ENCODE data around the gene SEZ6L.

Gene SEZ6L

DNA sequence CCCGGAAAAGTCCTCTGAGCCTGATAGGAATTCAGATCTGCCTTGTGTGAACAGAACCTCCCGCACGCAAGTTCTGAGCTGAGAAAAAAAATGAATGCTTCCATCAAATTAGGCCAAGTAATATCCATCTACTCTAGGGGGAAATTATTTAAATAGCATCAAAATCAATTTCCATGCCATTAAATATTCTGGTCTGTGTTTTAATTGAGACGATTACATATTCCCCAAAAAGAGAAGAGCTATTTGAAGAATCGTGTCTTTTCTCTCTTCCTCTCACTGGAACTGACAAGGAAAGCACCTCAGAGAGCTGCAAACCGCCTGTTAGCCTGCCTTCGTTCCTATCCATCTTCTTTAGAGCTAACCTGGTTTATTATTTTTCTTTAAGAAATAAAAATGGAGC, 96.0 kb downstream of the SEZ6L start:
- H3K9ac ChIP-seq: no peak overlapping the region
- no peak overlapping the region for H3K4me2 ChIP-seq
- TF ChIP-seq, protein P1, sequence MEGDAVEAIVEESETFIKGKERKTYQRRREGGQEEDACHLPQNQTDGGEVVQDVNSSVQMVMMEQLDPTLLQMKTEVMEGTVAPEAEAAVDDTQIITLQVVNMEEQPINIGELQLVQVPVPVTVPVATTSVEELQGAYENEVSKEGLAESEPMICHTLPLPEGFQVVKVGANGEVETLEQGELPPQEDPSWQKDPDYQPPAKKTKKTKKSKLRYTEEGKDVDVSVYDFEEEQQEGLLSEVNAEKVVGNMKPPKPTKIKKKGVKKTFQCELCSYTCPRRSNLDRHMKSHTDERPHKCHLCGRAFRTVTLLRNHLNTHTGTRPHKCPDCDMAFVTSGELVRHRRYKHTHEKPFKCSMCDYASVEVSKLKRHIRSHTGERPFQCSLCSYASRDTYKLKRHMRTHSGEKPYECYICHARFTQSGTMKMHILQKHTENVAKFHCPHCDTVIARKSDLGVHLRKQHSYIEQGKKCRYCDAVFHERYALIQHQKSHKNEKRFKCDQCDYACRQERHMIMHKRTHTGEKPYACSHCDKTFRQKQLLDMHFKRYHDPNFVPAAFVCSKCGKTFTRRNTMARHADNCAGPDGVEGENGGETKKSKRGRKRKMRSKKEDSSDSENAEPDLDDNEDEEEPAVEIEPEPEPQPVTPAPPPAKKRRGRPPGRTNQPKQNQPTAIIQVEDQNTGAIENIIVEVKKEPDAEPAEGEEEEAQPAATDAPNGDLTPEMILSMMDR (conservative IDR thresholded peaks at IDR 0.05; ENCODE audit: low read depth, low read length): no peak
- no peaks in the 10 kb centered on the region; the same call in 1 of the 2 replicates for H3K27me3 ChIP-seq (ENCODE audit: insufficient read depth, low read depth)
- H3K4me3 ChIP-seq (IDR thresholded peaks at IDR 0.05; ENCODE audit: insufficient read depth, low read depth, low read length): no peak overlapping the region
- H3K79me2 ChIP-seq (ENCODE audit: insufficient read depth, low read depth): no peaks in the 10 kb centered on the region
- no peak overlapping the region for H2AFZ ChIP-seq (ENCODE audit: low read depth)
- no peak overlapping the region for H3K27ac ChIP-seq
- no peaks in the 10 kb centered on the region for H4K20me1 ChIP-seq (ENCODE audit: insufficient read depth)
- no peaks in the 10 kb centered on the region for H3K36me3 ChIP-seq (ENCODE audit: insufficient read depth)
- H3K4me1 ChIP-seq (ENCODE audit: low read depth, poor library complexity, severe bottlenecking): no peaks in the 10 kb centered on the region

DNA sequence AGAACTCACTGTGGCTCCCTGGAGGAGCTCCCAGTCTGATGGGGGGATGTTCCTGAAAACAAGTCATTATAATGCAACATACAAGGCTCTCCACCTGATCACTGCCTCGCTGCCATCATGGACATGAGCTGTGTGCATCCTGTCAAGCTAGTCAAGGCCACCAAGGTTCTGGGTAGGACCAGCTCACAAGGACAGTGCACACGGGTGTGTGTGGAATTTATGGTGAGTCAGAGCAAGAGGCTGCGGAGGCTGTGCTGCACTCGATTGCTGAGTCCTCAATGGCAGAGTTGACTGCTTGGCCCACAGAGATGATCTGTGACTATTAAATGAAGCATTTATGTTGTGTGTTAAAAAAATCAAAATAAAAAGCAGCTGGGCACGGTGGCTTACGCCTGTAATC, 96.6 kb downstream of the SEZ6L start:
- H3K27me3 ChIP-seq (ENCODE audit: insufficient read depth, low read depth): no peaks in the 10 kb centered on the region; the same call in 1 of the 2 replicates

DNA sequence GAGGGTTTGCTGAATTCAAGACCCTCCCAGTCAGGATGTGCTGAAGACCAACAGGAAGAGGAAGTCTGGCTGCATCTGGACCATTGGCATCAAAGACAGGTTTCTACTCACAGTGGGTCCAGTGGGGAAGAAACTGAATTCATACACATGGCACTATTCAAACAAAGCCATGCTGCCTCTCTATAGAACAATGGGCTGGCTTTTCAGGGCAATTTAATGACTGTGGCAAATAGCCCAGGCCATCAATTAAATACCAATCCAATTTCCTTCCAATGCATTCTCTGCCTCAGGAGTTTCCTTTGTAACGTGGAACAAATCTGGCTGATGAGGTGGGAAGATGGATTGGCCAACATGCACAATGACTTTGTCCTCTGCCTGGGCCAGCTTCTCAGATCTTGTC, 98.6 kb downstream of the SEZ6L start:
- Histone ChIP-seq H3K9ac (no peak overlapping the region), H3K27ac (no peak overlapping the region), H2AFZ (ENCODE audit: low read depth) (no peak overlapping the region), H3K4me1 (ENCODE audit: low read depth, poor library complexity, severe bottlenecking) (no peaks in the 10 kb centered on the region), H3K79me2 (ENCODE audit: insufficient read depth, low read depth) (no peaks in the 10 kb centered on the region), H3K4me2 (no peak overlapping the region), H3K36me3 (ENCODE audit: insufficient read depth) (no peaks in the 10 kb centered on the region), H4K20me1 (ENCODE audit: insufficient read depth) (no peaks in the 10 kb centered on the region), H3K4me3 (IDR thresholded peaks at IDR 0.05; ENCODE audit: insufficient read depth, low read depth, low read length) (no peak overlapping the region), H3K27me3 (ENCODE audit: insufficient read depth, low read depth) (no peaks in the 10 kb centered on the region; the same call in 1 of the 2 replicates)
- TF ChIP-seq, protein P1 (conservative IDR thresholded peaks at IDR 0.05; ENCODE audit: low read depth, low read length): no peak

More for the DNA sequence above, 96.6 kb downstream of the SEZ6L start:
- no peak overlapping the region for H3K9ac ChIP-seq
- no peak overlapping the region for H3K27ac ChIP-seq
- H3K79me2 ChIP-seq (ENCODE audit: insufficient read depth, low read depth): no peaks in the 10 kb centered on the region
- no peak overlapping the region for H2AFZ ChIP-seq (ENCODE audit: low read depth)
- H4K20me1 ChIP-seq (ENCODE audit: insufficient read depth): no peaks in the 10 kb centered on the region
- H3K4me1 ChIP-seq (ENCODE audit: low read depth, poor library complexity, severe bottlenecking): no peaks in the 10 kb centered on the region
- TF ChIP-seq, protein P1 (conservative IDR thresholded peaks at IDR 0.05; ENCODE audit: low read depth, low read length): no peak
- no peaks in the 10 kb centered on the region for H3K36me3 ChIP-seq (ENCODE audit: insufficient read depth)
- H3K4me3 ChIP-seq (IDR thresholded peaks at IDR 0.05; ENCODE audit: insufficient read depth, low read depth, low read length): no peak overlapping the region
- no peak overlapping the region for H3K4me2 ChIP-seq

DNA sequence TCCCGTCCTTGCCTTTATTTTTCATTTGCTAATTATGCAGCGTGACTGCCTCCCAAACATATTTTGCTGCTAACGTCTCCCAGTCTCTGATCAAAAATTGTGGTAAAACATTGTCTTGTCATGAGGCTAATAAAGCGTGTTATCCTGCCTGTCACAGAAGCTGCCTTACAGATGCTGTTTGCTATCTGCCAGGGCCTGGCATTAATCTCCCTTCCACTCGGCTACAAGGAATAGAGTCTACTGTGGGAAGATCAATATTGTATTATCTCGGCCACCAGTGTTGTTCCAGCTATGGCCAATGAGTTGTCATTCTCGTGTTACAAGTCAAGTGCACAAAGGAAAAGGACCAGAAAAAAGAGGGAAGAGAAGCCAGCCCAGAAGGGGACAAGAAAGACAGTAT, 100.3 kb downstream of the SEZ6L start:
- TF ChIP-seq, protein P1 (conservative IDR thresholded peaks at IDR 0.05; ENCODE audit: low read depth, low read length): no peak
- no peak overlapping the region for H3K4me3 ChIP-seq (IDR thresholded peaks at IDR 0.05; ENCODE audit: insufficient read depth, low read depth, low read length)
- H3K36me3 ChIP-seq (ENCODE audit: insufficient read depth): no peaks in the 10 kb centered on the region
- H2AFZ ChIP-seq (ENCODE audit: low read depth): no peak overlapping the region
- no peaks in the 10 kb centered on the region; the same call in 1 of the 2 replicates for H3K27me3 ChIP-seq (ENCODE audit: insufficient read depth, low read depth)
- no peaks in the 10 kb centered on the region for H3K79me2 ChIP-seq (ENCODE audit: insufficient read depth, low read depth)
- H3K9ac ChIP-seq: no peak overlapping the region
- no peak overlapping the region for H3K27ac ChIP-seq
- H3K4me1 ChIP-seq (ENCODE audit: low read depth, poor library complexity, severe bottlenecking): no peaks in the 10 kb centered on the region
- H4K20me1 ChIP-seq (ENCODE audit: insufficient read depth): no peaks in the 10 kb centered on the region
- H3K4me2 ChIP-seq: no peak overlapping the region

Data from KMS-11 (cell line).